Head of caudate nucleus (tissue), 42 donors: ENCODE measurements around the gene GSTCD.
"Not testable (repeated sequence)": the region's sequence is repeated elsewhere in the genome, so short reads cannot be mapped to it uniquely, and the experiment has no call there.

ENCODE experiments used
- DNase-seq, 42 donors: peaks; one replicate each; pipeline versions ENCODE4 v3.0.0 to v3.0.0-alpha.2; 2020 to 2021; ENCODE audit warnings: mixed read lengths in 7 of 42
- intact Hi-C: fragments of 100-400 bp; cut with DNase I; formaldehyde crosslinking; loops from one replicate; pipeline ENCODE4 v1.15.0; 2022

Gene GSTCD

GRCh38 chr4:105784761-105785160 is 76.2 kb downstream of the GSTCD start:
- intact Hi-C loops = no loop called here
- DNase-seq = no peak

DNA sequence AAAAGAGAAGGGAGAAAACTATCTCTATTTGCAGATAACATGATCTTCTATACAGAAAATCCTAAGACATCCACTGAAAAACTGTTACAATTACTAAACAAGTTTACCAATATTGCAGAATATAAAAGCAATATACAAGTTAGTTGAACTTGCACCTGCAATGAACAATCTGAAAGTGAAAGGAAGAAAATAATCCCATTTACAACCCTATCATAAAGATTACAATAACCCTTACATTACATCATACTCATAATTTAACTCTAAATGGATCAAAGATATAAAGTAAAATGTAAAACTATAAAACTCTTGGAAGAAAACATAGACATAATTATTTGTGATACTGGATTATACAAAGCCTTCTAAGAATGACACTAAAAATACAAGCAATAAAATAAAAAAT is 77.2 kb downstream of the GSTCD start:
- intact Hi-C loops = no loop called here
- DNase-seq = no peak

DNA sequence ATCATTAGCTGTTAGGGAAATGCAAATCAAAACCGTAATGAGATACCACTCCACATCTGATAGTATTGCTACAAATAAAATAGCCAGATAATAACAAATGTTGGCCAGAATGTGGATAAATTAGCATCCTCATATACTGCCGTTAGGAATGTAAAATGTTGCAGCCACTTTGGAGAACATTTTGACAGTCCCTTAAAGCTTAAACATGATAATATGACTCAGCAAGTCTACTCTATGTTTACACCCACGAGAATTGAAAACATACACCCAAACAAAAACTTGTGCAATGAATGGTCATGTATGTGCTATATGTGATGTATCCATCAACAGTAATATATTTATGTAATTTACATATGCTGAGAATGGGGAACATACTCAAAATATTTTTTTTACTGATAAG is 78.2 kb downstream of the GSTCD start:
- no peak for DNase-seq
- intact Hi-C loops = no loop called here

GRCh38 chr4:105797225-105797624 is 88.6 kb downstream of the GSTCD start:
- intact Hi-C loops = no loop called here
- DNase-seq = no peak

DNA sequence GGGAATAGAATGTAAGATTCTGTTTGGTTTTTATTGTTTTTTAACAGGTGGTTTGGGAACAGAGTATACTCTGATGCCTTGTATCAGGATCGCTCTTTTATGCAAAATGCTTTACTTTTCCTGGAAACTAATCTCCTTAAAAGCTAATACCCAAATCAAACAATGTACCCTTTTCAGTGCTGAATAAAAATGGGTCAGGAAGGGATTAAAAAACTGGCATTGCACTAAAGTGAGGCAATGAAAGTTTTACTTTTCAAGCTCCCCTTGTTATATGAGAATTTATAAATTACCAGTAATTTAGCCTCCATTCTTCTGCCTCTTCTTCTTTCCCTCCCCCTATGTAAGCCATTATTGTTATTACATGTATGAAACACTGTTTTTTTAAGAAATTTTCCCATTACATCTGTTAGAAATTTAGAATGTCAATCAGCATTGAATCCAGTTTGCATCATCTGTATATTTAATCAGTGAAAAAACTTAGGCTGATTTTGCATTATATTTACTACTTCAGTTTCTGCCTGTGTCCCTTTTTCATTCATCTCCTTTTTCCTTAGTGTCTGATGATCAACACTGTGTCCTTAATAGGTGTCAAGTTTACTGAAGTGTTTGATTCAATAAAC is 97.0 kb downstream of the GSTCD start:
- intact Hi-C loops = no loop called here
- DNase-seq = no peak

- no peak for DNase-seq
- intact Hi-C loops = no loop called here
These were observed 98.9 kb downstream of the GSTCD start for GRCh38 chr4:105807496-105807895.

DNA sequence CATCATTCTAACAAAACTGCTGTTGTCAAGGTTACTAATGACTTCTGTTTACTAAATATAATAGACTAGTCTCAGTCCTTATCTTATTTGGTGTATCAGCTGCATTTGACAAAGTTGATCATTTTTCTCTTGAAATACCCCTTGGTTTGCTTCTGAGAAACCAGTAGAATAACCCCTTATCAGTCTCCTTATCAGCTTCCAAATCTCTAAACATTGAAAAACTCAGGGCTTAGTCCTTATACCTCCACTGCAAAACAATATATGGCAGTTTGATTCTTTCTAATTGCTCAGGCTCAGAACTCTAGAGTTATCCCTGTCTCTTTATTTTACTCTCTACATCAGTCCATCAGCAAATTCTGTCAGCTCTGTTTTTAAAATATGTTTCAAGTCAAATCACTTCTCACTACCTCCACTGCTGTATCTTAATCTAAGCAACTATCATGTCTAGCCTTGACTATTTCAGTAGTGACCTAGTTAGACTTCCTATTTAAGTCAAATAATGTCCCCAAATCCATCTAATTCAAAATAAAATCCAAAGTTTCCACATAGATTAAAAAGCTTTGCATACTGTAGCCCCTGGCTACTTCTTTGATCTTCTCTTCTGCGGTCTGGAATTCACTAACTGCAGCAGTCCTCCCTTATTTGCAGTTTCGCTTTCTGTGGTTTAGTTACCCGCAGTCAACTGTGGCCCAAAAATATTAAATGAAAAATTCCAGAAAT is 99.6 kb downstream of the GSTCD start:
- no peak for DNase-seq
- intact Hi-C loops = no loop called here

- intact Hi-C loops = no loop called here
- no peak for DNase-seq
These were observed 100.1 kb downstream of the GSTCD start for GRCh38 chr4:105808750-105809041.

DNA sequence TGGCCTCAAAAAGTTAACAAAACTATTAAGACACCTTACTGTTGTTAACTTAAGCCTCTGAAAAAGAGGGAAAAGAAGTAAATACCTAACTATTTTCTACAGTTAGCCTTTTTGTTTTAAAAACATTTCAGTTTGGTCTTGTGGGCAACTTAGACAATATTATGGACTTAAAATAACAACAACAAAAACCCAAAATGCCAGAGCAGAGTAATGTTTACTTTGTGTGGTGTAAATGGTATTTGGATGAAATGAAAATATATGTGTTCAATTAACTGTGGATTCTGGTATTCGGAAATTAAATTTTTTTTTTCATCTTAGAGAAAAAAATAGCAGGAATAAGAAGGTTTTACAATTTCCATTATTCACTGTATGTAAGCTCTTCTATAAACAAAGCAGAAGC is 107.1 kb downstream of the GSTCD start:
- intact Hi-C loops = no loop called here
- no peak for DNase-seq

DNA sequence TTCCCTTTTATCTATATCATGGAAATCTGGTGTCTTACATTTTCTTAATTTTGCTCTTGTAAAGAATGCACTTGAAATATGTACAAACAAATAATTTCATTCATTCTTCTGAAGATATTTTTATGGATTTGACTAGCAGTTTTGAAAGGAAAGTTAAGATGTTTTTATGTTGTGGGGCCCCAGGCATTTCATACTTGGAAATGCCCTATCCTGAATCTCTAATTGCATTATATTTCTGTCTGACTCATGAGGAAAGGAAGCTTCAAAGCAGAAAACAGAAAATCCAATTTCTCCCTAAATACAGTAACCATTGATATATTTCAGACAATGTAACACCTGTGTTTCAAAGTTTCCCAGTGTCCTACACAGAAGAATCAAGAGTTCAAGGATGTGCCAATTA is 113.5 kb downstream of the GSTCD start:
- DNase-seq = no peak
- intact Hi-C loops = no loop called here

DNA sequence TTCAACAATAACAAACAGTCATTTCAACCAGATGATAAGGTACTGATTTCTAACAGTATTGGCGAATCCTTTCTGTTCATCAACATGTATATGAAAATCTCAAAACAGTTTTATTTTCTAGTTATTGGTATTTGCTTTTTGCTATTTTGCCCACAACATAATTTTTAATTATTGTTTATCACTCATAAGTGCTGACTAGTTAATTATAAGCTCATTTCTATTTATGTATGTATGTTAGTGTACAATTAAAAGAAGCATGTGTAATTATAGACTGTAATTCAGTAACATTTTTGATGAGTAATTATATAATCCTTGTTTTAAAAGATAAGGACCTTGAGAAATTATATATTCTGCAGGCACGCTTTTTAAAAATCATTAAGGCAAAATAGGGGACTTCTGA is 119.5 kb downstream of the GSTCD start:
- intact Hi-C loops = no loop called here
- no peak for DNase-seq

GRCh38 chr4:105831189-105831588 is 122.6 kb downstream of the GSTCD start:
- DNase-seq = no peak
- intact Hi-C loops = no loop called here

GRCh38 chr4:105835177-105835576 is 126.6 kb downstream of the GSTCD start:
- intact Hi-C loops = no loop called here
- DNase-seq = no peak

- intact Hi-C loops = no loop called here
- DNase-seq = no peak
These were observed 128.0 kb downstream of the GSTCD start for GRCh38 chr4:105836537-105836936.

GRCh38 chr4:105837037-105837436 is 128.5 kb downstream of the GSTCD start:
- no peak for DNase-seq
- intact Hi-C loops = no loop called here

GRCh38 chr4:105838082-105838481 is 129.5 kb downstream of the GSTCD start:
- intact Hi-C loops = no loop called here
- DNase-seq = no peak

DNA sequence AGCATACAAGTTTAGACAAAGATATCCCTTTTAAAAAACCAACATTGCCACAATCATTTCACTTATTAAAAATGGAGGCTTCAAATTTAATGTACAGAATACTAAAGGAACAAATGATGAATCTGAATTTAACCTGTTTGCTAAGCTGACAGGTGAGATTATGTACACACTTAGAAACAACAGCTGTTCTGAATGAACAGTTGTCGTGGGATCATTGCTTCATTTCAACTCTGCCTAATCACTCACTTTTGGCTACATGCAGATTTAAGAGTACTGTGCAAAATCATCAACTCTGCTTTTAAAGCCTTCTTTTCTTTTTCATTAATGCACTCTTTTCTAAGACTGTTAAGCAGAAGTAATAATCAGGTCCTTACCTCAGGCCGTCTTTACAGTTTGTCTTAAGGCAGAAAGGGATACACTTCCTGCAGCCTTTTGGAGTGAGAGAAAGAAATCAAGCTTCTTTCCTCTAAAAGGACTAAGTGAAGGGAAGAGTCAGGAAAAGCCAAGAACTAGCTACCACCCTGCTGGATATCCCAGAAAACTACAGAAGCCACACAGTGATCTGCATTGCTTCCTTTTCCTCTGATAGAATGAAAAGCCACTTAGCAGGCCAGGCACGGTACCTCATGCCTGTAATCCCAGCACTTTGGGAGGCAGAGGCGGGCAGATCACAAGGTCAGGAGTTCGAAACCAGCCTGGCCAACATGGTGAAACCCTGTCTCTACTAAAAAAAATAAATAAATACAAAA is 132.0 kb downstream of the GSTCD start:
- intact Hi-C loops = no loop called here
- DNase-seq = no peak

DNA sequence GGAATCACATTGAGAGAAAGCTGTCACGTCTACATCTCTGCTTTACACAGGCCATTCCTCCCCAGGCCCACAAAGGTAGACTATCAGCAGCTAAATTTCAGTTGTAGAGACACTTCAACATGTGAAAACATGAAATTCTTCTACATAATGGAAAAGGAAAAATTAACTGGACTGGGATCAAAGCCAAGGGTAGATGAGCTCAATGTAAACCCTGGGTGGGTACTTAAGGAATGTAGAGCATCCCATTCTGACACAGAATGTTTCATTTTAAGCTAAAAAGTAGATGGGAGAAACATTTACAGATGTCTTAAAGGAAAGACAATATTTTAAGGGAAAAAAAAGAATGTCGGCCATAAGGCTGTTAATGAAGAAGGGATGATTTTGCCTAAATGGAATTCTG is 135.4 kb downstream of the GSTCD start:
- no peak for DNase-seq
- intact Hi-C loops = no loop called here

DNA sequence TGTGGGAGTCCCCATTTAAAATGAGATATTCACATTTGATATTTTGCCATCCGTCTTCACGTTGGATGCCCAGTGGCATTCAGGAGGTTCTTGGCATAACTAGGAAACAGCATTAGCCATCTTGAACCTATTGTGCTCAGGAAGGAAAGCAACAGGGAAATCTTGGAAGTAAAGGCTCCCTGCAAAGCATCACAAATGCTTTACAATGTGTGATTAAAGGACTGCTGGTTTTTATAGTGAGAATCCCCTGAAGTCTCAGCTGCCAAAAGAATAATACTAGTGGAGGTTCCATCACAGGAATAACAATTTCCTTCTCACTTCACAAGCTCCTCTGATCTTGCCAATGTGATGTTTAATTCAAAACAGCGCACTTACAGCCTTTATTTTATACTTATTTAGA is 137.0 kb downstream of the GSTCD start:
- intact Hi-C loops = no loop called here
- DNase-seq = no peak

- intact Hi-C loops, DNase-seq: not testable (repeated sequence)
These were observed 139.8 kb downstream of the GSTCD start for GRCh38 chr4:105848359-105848758.

DNA sequence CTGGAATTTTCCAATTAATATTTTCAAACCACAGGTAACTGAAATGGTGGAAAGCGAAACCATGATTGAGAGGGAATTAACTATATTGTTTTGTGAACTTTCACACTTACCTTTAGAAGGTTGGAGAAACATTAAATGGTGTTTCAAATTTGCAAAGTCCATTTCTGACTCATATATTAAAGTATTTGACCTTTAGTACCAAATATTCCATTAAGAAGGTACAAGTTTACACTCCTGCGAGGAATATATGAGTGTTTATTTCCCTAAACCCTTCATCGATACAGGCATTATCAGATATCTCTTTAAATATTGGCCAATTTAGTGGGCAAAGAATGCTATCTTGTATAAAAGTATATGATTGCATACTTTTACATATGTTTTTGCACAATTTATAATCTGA is 142.6 kb downstream of the GSTCD start:
- intact Hi-C loops = no loop called here
- DNase-seq = no peak
